ENCODE results near the gene CDY1.
"Not testable (repeated sequence)": the region's sequence is repeated elsewhere in the genome, so short reads cannot be mapped to it uniquely, and the experiment has no call there.

The CDY1 gene

GRCh38 chrY:25621817-25622216 lies at the start of gene CDY1:
CDY1 (plus strand) TSS chrY:25622117; CDS start chrY:25622443, 326 bp downstream.
- not testable (repeated sequence) for H3K4me1 Mint-ChIP-seq; H3K4me3 Mint-ChIP-seq; ATAC-seq; H3K36me3 Mint-ChIP-seq; H3K27ac Mint-ChIP-seq; DNase-seq (ENCODE audit: low spot score in 2 of 2); H3K9me3 Mint-ChIP-seq

- not testable (repeated sequence) for DNase-seq (ENCODE audit: low spot score in 2 of 2); H3K4me3 Mint-ChIP-seq; H3K9me3 Mint-ChIP-seq; H3K27ac Mint-ChIP-seq; H3K4me1 Mint-ChIP-seq; H3K36me3 Mint-ChIP-seq; ATAC-seq
Measured at GRCh38 chrY:25593336-25593735, 28.6 kb upstream of the CDY1 start.

- not testable (repeated sequence) for H3K36me3 Mint-ChIP-seq; H3K4me1 Mint-ChIP-seq; H3K27ac Mint-ChIP-seq; H3K4me3 Mint-ChIP-seq; DNase-seq (ENCODE audit: low spot score in 2 of 2); ATAC-seq; H3K9me3 Mint-ChIP-seq
Measured at GRCh38 chrY:25620209-25620608, 1.7 kb upstream of the CDY1 start.

- not testable (repeated sequence) for DNase-seq (ENCODE audit: low spot score in 2 of 2); H3K4me3 Mint-ChIP-seq; H3K4me1 Mint-ChIP-seq; H3K27ac Mint-ChIP-seq; H3K9me3 Mint-ChIP-seq; ATAC-seq; H3K36me3 Mint-ChIP-seq
Measured at GRCh38 chrY:25626524-25626923, 4.6 kb downstream of the CDY1 start.

- not testable (repeated sequence) for H3K4me1 Mint-ChIP-seq; DNase-seq (ENCODE audit: low spot score in 2 of 2); H3K27ac Mint-ChIP-seq; H3K9me3 Mint-ChIP-seq; H3K36me3 Mint-ChIP-seq; H3K4me3 Mint-ChIP-seq; ATAC-seq
Measured at GRCh38 chrY:25630383-25631112, 8.6 kb downstream of the CDY1 start.

GRCh38 chrY:25639852-25640251 lies 17.9 kb downstream of the CDY1 start:
- H3K9me3 Mint-ChIP-seq; H3K36me3 Mint-ChIP-seq; H3K4me3 Mint-ChIP-seq; H3K27ac Mint-ChIP-seq; DNase-seq (ENCODE audit: low spot score in 2 of 2); ATAC-seq; H3K4me1 Mint-ChIP-seq: not testable (repeated sequence)

GRCh38 chrY:25643024-25643915 lies 21.4 kb downstream of the CDY1 start:
- not testable (repeated sequence) for H3K4me1 Mint-ChIP-seq; DNase-seq (ENCODE audit: low spot score in 2 of 2); ATAC-seq; H3K36me3 Mint-ChIP-seq; H3K9me3 Mint-ChIP-seq; H3K27ac Mint-ChIP-seq; H3K4me3 Mint-ChIP-seq

Measured in stimulated activated effector memory CD8-positive, alpha-beta T cell treated with anti-CD3 and anti-CD28 coated beads, Interleukin-12 subunit alpha, Interleukin-12 subunit beta, amount 100 ng/mL, for 72 hours (primary cell).